ENCODE measurements around the gene SCNN1G.

DNA sequence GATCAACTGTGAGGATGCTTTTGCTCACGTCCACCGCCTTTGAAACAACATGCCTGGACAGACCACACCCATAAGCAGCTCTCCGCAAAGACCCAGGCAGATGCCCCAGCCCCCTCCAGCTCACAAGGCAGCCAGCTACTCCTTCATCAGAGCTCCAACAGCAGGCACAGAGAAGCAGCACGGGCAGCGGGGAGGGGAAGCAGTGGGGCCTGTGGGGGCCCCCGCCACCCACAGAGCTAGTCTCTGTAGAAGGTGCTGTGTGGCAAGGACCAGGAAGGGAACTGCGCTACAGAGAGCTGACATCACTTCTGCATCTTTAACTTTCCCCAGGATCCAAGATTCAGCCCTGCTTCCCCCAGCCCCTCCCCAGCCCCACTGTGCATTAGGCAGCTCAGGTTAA lies 10.0 kb upstream of the SCNN1G start:
- TF ChIP-seq, protein P1, sequence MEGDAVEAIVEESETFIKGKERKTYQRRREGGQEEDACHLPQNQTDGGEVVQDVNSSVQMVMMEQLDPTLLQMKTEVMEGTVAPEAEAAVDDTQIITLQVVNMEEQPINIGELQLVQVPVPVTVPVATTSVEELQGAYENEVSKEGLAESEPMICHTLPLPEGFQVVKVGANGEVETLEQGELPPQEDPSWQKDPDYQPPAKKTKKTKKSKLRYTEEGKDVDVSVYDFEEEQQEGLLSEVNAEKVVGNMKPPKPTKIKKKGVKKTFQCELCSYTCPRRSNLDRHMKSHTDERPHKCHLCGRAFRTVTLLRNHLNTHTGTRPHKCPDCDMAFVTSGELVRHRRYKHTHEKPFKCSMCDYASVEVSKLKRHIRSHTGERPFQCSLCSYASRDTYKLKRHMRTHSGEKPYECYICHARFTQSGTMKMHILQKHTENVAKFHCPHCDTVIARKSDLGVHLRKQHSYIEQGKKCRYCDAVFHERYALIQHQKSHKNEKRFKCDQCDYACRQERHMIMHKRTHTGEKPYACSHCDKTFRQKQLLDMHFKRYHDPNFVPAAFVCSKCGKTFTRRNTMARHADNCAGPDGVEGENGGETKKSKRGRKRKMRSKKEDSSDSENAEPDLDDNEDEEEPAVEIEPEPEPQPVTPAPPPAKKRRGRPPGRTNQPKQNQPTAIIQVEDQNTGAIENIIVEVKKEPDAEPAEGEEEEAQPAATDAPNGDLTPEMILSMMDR (conservative IDR thresholded peaks at IDR 0.05; ENCODE audit: low read length), result no peak
- no peak for TF ChIP-seq EZH2phosphoT487 (IDR thresholded peaks at IDR 0.05; ENCODE audit: borderline replicate concordance, low read depth, low read length)

All from OCI-LY7 (cell line).